Measurements from ENCODE around the gene SERGEF. TPM values are rescaled to one million over a fixed set of nuclear protein-coding genes. Genes with fewer than 3 reads are reported as not detected.

SERGEF gene
- total and polyA plus RNA-seq, 4 donors = 12.0 to 17.9 (median 13.4) TPM

DNA sequence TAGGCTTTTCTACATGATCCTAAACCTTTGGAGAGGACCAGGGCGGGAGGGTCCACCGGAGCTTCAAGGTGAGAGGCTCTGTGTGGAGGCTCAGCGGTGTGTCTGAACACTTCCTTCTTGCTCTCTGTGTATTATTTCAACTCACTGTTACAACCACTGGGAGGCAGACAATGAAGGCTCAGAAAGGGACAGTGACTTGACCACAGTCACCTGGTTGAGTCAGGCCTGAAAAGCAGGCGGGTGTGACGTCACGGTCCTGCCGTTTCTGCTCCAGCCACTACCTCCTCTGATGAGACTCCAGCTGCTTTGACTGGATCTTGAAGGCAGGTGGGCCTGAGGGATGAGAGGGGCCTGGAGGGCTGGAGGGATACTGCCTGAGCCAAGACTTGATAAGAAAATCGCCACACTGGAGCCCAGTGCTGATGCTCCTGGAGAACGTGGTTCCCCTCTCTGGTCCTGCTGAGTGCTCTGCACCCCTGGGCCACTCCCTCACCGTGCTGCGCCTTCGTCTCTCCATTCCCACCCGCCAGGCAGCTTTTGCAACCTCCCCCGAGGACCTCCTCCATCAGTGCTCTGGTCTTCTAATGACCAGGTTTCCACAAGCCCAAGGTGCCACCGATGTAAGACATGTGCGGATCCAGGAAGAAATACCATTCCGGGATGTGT lies 250.4 kb downstream of the SERGEF start:
- H3K9me3 ChIP-seq (ENCODE audit: control insufficient read depth in 4 of 4, low read length in 3 of 4) = no peaks in the 10 kb centered on the region

DNA sequence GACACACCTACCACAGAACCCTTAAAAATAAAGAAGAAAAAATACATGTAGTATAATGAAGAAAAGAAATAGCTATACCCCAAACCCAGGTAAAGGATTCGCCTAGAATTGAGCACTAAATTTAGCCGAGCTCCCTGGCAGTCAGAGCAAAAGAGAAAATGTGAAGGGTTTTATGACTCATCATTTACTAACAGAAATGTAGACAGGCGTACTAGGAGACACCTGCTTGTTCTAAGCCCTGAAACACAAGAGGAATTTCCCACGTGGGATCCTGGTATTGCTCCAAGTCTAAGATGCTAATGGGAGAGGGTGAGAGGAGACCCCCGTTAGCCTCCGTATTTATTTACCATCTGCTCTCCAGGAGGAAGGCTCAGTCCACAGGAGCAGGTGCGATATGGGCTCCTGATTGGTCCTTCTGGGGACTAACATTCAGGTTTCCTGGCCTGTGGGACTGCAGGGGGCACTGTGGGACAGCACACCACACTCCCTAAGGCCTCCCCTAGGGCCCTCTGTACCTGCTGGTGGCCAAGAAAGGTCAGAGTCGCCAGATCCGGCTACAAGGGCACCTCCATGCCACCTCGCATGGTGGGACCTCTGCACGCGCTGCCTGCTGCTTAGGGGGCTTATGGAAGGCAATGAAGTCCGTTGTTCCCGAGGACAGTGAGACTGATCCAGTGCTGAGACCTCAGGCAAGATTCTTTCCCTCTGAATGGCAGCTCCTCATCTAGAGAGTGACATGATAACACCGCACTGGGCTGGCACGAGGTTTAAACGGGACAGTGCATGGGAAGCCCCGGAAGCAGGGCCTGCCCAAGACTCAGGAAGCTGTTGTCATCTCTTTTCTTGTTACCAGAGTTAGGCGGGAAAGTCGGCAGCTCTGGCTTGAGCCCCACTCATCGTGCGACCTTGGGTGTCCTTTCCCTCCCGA lies 252.5 kb downstream of the SERGEF start:
- H3K9me3 ChIP-seq (ENCODE audit: control insufficient read depth in 4 of 4, low read length in 3 of 4) = no peaks in the 10 kb centered on the region
- no peaks in the 10 kb centered on the region for H3K36me3 ChIP-seq (ENCODE audit: control insufficient read depth in 4 of 4, insufficient read depth in 3 of 4, low read depth in 1 of 4, low read length in 3 of 4)
- H3K27ac ChIP-seq (ENCODE audit: low read depth in 1 of 2, low read length in 2 of 2) = no peak overlapping the region
- H3K4me1 ChIP-seq (ENCODE audit: control insufficient read depth in 4 of 4, insufficient read depth in 4 of 4, low read length in 3 of 4) = peaks cover 0 to 4% (median 0%) of the 10 kb centered on the region in 4 donors
- 57% methylated on average over 23 of the region's 23 CpGs for WGBS
- TF ChIP-seq FOXA2 (IDR thresholded peaks at IDR 0.05) (no peak), RAD21 (IDR thresholded peaks at IDR 0.05) (peak; percentile 97 to 99), HNF4A (conservative IDR thresholded peaks at IDR 0.05) (peak in 1 of 2 donors; percentile 47), RXRA (IDR thresholded peaks at IDR 0.05) (peak in 1 of 2 donors; percentile 21), JUND (IDR thresholded peaks at IDR 0.05) (no peak)
- TF ChIP-seq, protein P1, sequence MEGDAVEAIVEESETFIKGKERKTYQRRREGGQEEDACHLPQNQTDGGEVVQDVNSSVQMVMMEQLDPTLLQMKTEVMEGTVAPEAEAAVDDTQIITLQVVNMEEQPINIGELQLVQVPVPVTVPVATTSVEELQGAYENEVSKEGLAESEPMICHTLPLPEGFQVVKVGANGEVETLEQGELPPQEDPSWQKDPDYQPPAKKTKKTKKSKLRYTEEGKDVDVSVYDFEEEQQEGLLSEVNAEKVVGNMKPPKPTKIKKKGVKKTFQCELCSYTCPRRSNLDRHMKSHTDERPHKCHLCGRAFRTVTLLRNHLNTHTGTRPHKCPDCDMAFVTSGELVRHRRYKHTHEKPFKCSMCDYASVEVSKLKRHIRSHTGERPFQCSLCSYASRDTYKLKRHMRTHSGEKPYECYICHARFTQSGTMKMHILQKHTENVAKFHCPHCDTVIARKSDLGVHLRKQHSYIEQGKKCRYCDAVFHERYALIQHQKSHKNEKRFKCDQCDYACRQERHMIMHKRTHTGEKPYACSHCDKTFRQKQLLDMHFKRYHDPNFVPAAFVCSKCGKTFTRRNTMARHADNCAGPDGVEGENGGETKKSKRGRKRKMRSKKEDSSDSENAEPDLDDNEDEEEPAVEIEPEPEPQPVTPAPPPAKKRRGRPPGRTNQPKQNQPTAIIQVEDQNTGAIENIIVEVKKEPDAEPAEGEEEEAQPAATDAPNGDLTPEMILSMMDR (IDR thresholded peaks at IDR 0.05; ENCODE audit: low read depth, low read length, missing input control) = peak; percentile 84
- no peak overlapping the region for H3K4me3 ChIP-seq (ENCODE audit: low read depth in 1 of 3, low read length in 3 of 3)
- DNase-seq (ENCODE audit: low spot score) = peak; percentile 63
- H3K27me3 ChIP-seq (ENCODE audit: control insufficient read depth in 4 of 4, insufficient read depth in 4 of 4, low read length in 3 of 4) = no peaks in the 10 kb centered on the region
- no peak overlapping the region for H3K9ac ChIP-seq (ENCODE audit: low read depth in 1 of 2, low read length in 2 of 2)

More for the DNA sequence above, 250.4 kb downstream of the SERGEF start:
- no peak overlapping the region for H3K4me3 ChIP-seq (ENCODE audit: low read depth in 1 of 3, low read length in 3 of 3)
- H3K9ac ChIP-seq (ENCODE audit: low read depth in 1 of 2, low read length in 2 of 2) = no peak overlapping the region
- no peaks in the 10 kb centered on the region for H3K36me3 ChIP-seq (ENCODE audit: control insufficient read depth in 4 of 4, insufficient read depth in 3 of 4, low read depth in 1 of 4, low read length in 3 of 4)
- 94% methylated on average over 17 of the region's 17 CpGs for WGBS
- H3K27ac ChIP-seq (ENCODE audit: low read depth in 1 of 2, low read length in 2 of 2) = no peak overlapping the region
- DNase-seq (ENCODE audit: low spot score) = no peak
- peaks cover 0 to 4% (median 0%) of the 10 kb centered on the region in 4 donors for H3K4me1 ChIP-seq (ENCODE audit: control insufficient read depth in 4 of 4, insufficient read depth in 4 of 4, low read length in 3 of 4)
- no peaks in the 10 kb centered on the region for H3K27me3 ChIP-seq (ENCODE audit: control insufficient read depth in 4 of 4, insufficient read depth in 4 of 4, low read length in 3 of 4)
- TF ChIP-seq RAD21 (IDR thresholded peaks at IDR 0.05) = no peak
- TF ChIP-seq RXRA (IDR thresholded peaks at IDR 0.05) = no peak
- no peak for TF ChIP-seq HNF4A (conservative IDR thresholded peaks at IDR 0.05)
- TF ChIP-seq, protein P2, sequence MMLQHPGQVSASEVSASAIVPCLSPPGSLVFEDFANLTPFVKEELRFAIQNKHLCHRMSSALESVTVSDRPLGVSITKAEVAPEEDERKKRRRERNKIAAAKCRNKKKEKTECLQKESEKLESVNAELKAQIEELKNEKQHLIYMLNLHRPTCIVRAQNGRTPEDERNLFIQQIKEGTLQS (IDR thresholded peaks at IDR 0.05) = no peak
- TF ChIP-seq EGR1 (IDR thresholded peaks at IDR 0.05; ENCODE audit: low read depth in 2 of 2) = no peak

DNA sequence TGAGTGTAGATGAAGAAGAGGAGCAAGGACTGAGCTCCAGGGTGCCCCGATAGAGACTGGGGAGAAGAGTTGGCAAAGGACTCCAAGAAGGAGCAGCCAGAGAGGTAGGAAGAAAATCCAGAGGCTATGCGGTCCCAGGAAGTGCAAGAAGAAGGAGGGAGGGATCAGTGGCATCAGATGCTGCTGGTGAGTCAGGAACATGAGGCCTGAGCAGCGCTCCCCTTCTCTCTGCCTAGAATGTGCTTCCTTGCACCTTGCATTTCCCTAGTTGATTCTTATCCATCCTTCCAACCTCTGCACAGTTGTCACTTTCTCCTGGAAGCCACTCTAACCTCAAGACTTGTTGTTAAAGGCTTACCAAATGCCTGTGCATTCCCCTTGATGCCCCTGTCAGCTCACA lies 257.0 kb downstream of the SERGEF start:
- H3K4me1 ChIP-seq (ENCODE audit: control insufficient read depth in 4 of 4, insufficient read depth in 4 of 4, low read length in 3 of 4) = peaks cover 0 to 14% (median 11%) of the 10 kb centered on the region in 4 donors
- H3K36me3 ChIP-seq (ENCODE audit: control insufficient read depth in 4 of 4, insufficient read depth in 3 of 4, low read depth in 1 of 4, low read length in 3 of 4) = no peaks in the 10 kb centered on the region
- 87% methylated on average over 3 of the region's 3 CpGs for WGBS
- no peak overlapping the region for H3K27ac ChIP-seq (ENCODE audit: low read depth in 1 of 2, low read length in 2 of 2)
- H3K27me3 ChIP-seq (ENCODE audit: control insufficient read depth in 4 of 4, insufficient read depth in 4 of 4, low read length in 3 of 4) = no peaks in the 10 kb centered on the region
- no peaks in the 10 kb centered on the region for H3K9me3 ChIP-seq (ENCODE audit: control insufficient read depth in 4 of 4, low read length in 3 of 4)
- no peak overlapping the region for H3K9ac ChIP-seq (ENCODE audit: low read depth in 1 of 2, low read length in 2 of 2)
- TF ChIP-seq RAD21 (IDR thresholded peaks at IDR 0.05) = no peak
- no peak for TF ChIP-seq FOXA2 (IDR thresholded peaks at IDR 0.05)
- TF ChIP-seq, protein P1 (IDR thresholded peaks at IDR 0.05; ENCODE audit: low read depth, low read length, missing input control) = no peak
- no peak for TF ChIP-seq NR2F2 (IDR thresholded peaks at IDR 0.05)
- TF ChIP-seq, protein P3, sequence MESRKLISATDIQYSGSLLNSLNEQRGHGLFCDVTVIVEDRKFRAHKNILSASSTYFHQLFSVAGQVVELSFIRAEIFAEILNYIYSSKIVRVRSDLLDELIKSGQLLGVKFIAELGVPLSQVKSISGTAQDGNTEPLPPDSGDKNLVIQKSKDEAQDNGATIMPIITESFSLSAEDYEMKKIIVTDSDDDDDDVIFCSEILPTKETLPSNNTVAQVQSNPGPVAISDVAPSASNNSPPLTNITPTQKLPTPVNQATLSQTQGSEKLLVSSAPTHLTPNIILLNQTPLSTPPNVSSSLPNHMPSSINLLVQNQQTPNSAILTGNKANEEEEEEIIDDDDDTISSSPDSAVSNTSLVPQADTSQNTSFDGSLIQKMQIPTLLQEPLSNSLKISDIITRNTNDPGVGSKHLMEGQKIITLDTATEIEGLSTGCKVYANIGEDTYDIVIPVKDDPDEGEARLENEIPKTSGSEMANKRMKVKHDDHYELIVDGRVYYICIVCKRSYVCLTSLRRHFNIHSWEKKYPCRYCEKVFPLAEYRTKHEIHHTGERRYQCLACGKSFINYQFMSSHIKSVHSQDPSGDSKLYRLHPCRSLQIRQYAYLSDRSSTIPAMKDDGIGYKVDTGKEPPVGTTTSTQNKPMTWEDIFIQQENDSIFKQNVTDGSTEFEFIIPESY (IDR thresholded peaks at IDR 0.05) = no peak
- TF ChIP-seq SP1 (IDR thresholded peaks at IDR 0.05) = no peak
- TF ChIP-seq, protein P4, sequence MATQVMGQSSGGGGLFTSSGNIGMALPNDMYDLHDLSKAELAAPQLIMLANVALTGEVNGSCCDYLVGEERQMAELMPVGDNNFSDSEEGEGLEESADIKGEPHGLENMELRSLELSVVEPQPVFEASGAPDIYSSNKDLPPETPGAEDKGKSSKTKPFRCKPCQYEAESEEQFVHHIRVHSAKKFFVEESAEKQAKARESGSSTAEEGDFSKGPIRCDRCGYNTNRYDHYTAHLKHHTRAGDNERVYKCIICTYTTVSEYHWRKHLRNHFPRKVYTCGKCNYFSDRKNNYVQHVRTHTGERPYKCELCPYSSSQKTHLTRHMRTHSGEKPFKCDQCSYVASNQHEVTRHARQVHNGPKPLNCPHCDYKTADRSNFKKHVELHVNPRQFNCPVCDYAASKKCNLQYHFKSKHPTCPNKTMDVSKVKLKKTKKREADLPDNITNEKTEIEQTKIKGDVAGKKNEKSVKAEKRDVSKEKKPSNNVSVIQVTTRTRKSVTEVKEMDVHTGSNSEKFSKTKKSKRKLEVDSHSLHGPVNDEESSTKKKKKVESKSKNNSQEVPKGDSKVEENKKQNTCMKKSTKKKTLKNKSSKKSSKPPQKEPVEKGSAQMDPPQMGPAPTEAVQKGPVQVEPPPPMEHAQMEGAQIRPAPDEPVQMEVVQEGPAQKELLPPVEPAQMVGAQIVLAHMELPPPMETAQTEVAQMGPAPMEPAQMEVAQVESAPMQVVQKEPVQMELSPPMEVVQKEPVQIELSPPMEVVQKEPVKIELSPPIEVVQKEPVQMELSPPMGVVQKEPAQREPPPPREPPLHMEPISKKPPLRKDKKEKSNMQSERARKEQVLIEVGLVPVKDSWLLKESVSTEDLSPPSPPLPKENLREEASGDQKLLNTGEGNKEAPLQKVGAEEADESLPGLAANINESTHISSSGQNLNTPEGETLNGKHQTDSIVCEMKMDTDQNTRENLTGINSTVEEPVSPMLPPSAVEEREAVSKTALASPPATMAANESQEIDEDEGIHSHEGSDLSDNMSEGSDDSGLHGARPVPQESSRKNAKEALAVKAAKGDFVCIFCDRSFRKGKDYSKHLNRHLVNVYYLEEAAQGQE (IDR thresholded peaks at IDR 0.05) = no peak
- no peak for TF ChIP-seq RXRA (IDR thresholded peaks at IDR 0.05)
- TF ChIP-seq FOXA1 (IDR thresholded peaks at IDR 0.05) = no peak
- TF ChIP-seq, protein P5, sequence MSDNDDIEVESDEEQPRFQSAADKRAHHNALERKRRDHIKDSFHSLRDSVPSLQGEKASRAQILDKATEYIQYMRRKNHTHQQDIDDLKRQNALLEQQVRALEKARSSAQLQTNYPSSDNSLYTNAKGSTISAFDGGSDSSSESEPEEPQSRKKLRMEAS (IDR thresholded peaks at IDR 0.05) = no peak
- TF ChIP-seq EGR1 (IDR thresholded peaks at IDR 0.05; ENCODE audit: low read depth in 2 of 2) = no peak
- no peak overlapping the region for H3K4me3 ChIP-seq (ENCODE audit: low read depth in 1 of 3, low read length in 3 of 3)
- DNase-seq (ENCODE audit: low spot score) = no peak
